ENCODE measurements around the gene PHF2.

The PHF2 gene

DNA sequence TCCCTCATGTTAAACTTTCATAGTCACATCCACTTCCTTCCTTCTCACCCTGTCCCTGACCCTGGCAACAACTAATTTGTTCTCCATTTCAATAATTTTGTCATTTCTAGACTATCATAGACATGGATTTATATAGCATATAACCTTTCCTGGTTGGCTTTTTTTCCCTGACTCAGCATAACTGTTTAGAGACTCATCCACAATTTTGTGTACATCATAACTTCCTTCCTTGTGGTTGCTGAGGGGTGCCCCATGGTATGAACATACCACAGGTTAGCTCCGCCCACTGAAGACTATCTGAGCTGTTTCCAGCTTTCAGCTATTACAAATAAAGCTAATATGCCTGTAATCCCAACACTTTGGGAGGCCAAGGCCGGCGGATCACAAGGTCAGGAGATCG is 137.3 kb downstream of the PHF2 start:
- DNase-seq, result no peak

DNA sequence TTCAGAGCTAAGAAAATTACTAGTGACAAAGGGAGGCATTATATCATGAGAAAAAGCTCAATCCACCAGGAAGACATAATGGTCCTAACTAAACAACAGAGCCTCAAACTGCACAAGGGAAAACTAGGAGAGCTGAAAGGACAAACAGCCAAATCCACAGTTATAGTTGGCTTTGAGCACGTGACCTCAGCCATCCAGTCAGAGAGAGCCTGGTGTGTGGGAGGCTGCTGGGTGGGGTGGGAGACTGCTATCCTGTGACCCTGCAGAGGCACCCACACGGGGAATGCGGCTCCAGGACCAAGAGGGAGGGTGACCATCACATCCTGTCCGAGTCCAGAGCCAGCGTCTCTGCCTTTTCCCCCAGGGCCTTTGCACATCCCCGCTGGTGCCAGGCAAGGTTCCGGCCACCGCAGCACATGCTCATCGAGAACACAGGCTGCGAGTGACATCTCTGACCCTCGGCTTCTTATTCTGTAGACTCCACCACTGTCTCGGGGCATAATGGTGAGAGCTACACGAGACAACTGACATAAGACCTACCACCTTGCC is 145.1 kb downstream of the PHF2 start:
- no peak for DNase-seq

DNA sequence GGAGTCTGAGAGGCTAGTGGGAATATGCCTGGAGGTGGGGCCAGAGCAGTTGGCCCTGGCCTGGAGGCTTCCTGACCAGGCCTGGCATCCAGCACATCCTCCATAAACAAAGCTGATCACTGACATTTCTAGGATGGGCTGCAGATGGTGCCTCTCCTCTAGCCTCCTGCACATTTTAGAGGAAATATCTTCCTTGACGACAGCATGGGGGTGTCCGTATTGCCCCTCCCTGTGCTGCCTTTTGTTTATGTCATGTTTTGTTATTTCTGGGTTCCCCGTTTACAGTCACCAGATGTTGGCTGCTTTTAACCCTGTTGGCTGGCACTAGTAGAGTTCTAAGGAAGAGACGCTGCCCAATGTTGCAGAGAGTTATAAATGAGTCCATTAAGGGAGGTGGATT is 148.5 kb downstream of the PHF2 start:
- DNase-seq, result no peak

DNA sequence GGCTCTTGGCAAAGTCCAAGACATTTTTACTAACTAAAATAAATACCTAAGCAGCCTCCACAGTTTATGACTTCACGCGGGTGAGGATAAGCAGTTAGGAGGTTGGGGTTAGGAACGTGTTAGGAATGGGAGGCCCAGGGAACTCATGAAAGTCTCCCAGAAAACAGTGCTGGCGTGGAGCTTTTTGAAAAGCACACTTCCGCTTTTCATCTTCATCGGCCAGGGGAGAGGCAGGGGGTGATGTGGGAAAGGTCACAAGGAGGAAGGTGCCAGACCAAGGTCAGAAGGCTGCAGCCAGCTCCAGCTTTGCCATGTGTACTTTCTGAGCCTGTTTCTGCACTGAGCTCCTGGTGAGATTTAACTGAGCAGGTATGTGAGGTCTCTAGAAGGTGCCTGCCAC is 149.0 kb downstream of the PHF2 start:
- DNase-seq, result no peak

DNA sequence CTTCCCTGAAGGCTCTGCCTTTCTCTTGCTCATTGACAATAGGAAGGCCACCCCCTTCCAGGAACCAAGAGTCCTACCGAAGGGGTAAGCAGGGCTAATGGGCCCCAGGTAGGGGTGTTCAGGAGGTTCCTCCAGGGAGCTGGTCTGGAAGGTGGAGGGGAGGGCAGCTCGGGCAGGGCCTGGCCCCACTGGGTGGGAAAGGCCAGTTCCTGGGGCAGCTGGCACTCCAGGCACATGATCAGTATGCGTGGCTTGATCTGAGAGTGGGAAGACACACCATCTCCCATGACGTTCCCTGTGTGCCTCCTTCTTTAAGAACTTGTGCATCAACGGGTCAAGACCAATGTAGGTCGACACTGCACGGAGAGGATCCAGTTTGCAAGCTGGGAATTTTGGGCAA is 149.8 kb downstream of the PHF2 start:
- no peak for DNase-seq

All from hippocampal formation (tissue), 2 donors.